Erythroblast (primary cell): ENCODE data around the gene ACOX2.

Source experiments
- DNase-seq, 2 experiments: peaks; one replicate each; lab custom pipeline; 2025; lab: John Stamatoyannopoulos, UW
- GATA1 ChIP-seq: IDR thresholded peaks from 2 replicates; pipeline ENCODE4 v1.6.1; 2011; ENCODE audit warnings: low read depth, mild to moderate bottlenecking, control low read depth, low read length, moderate library complexity
- POLR2A ChIP-seq: IDR thresholded peaks from 2 replicates; pipeline ENCODE4 v1.6.1; 2011; ENCODE audit warnings: mild to moderate bottlenecking, low read length

ACOX2 gene

DNA sequence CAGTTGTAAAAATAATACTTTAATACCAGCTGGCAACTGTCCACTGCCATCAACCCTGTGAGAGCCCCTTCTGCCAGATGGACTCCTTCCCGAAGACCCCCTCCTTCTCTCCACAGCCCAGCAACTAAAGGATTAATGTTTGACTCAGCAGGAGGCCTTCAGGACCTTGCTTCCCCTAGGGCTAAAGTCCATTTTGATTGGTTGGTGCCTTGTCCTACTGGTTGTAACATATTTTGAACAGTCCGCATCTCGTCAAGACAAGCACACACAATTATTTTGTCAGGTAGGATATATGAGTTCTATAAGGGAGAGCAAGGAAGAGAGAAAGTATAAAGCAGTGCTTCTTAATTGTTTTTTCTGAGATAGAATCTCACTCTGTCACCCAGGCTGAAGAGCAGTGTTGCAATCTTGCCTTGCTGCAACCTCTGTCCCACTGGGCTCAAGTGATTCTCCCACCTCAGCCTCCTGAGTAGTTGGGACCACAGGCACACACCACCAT is 18.6 kb downstream of the ACOX2 start:
- TF ChIP-seq POLR2A (no peak), GATA1 (no peak)
- DNase-seq, result peak in 1 of 2 experiments; percentile 8

DNA sequence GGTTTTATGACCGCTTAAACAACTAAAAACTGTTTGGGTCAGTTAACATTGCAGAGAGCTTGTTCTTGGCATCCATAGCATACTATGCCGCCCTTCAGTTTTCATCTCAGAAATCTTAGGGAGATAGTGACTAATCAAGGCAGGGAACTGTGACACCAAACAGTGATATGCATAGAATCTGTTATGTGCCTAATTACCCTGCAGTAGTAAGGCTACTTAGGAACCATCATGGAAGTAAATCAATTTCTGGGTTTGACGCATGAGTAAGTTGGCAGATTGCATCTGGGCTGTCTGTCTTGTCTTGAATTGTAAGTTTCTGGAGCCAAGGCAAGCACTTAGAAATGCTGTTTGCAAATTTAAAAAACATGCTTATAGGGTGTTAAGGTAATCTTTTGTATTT is 22.6 kb downstream of the ACOX2 start:
- no peak for DNase-seq
- no peak for TF ChIP-seq POLR2A
- no peak for TF ChIP-seq GATA1

DNA sequence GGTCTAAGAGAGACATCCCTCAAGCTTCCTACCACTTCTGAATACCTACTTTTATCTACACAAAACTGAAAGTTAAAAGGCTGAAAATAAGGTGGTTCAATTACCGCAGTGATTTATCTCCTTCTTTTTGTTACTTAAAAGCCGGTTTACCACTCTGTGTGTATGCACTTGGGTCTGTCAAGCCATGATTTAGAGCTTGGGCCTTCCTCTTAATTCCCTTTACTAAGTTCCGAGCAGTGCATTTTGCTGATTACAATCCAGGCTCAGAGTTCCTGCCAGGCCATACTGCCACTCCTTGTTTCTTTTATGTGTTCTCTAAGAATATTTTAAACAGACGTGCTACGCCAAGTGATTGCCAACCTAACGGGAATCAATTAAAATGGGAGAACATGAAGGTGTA is 28.6 kb downstream of the ACOX2 start:
- no peak for DNase-seq
- TF ChIP-seq GATA1, result no peak
- TF ChIP-seq POLR2A, result no peak

DNA sequence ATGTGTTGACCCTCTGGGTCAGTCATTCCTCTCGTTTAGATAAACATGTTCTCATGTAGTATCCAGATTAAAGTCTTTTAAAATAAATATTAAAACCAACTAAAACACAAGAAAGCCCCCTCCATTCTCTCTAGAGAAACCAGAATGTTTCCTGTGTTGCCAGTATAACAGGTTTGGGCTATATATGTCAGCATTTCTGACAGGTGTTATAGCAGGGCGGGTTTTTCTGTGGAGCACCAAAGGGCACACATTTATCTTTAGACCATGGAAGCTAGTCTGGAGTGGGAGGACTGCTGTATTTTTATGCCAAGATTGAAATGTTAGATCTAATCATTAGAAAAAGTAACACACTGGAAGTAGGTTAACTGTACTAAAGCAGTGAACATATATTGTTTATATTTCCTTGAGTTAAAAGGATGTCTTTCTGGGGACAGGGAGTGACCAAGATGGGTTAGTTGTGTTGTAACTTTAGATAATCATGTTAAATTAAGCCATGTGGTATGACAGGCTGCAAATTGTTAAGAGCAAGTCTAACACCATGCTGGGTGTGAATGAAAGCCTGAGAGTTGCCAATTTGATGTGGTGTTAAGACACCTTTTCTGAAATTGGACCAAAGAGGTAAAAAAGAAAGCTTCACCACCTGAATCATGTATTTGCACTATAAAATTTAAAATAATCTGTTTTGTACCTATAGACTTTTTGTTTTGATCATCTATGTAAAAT is 29.5 kb downstream of the ACOX2 start:
- no peak for TF ChIP-seq GATA1
- TF ChIP-seq POLR2A, result no peak
- no peak for DNase-seq

DNA sequence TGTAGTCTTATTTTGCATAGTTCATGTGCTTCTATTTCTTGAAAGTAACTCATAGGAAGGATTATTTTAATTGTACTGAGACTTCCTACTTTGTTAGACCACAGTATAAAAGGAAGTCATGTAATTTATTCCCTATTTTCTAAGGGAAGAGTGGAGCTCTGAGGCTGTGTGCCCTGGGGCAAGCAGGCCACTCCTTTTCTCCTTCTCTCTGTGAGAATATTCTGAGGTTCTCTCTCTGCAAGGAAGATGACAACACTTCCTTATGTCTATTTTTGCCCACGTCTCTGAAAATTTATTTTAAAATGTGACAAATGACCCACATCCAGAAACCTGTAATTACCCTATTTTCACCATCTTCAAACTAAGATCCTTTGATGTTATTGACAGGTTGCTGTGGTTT is 34.1 kb downstream of the ACOX2 start:
- no peak for TF ChIP-seq POLR2A
- TF ChIP-seq GATA1, result no peak
- no peak for DNase-seq

DNA sequence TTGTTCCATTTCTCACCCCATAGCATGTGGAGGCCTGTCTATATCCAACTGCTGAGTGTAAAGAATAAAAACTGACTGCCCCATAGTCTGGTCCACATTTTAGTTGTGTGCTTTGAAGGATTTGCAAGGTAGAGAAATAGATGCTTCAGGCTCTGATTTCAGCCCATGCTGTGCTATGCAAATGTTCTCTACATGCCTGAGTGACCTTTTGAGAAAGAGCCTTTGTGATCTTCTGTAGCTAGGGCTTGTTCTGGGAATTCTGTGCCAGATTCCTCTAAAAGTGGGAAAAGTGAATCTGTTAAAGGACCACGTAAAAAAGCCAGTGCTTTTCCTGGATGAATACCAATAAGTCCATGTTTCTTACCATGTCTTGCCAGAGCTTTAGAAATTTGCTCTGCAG is 39.9 kb downstream of the ACOX2 start:
- DNase-seq, result no peak
- TF ChIP-seq GATA1 (no peak), POLR2A (no peak)

DNA sequence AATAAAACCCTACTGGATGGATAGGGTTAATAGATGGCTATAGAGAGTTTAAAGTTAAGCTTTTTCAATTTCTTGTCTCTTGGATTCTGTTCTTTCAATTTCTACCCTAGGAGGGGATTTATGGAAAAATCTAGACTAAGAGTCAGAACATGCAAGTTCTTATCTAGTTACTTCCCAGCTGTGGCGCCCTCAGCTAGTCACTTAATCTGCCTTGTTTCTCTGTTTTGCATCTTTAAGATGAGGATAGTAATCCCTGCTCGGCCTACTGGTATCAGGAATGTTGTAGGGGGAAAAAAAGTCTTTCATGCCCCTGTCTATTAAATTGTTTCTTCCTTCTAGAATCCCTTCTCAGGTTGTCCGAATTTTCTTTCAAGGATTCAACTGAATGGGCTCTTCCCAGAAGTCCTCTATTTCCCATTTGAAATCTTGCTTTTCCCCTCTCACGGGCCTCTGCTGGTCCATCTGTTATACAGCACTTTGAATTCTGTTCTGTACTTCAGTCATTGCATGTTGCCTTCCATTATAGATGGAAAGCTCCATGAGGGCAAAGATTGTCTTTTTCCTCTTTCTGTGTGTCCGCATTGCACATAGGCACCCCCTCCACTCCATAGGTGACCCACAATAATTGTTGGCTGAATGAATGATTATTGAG is 40.7 kb downstream of the ACOX2 start:
- DNase-seq, result no peak
- TF ChIP-seq GATA1 (no peak), POLR2A (no peak)

DNA sequence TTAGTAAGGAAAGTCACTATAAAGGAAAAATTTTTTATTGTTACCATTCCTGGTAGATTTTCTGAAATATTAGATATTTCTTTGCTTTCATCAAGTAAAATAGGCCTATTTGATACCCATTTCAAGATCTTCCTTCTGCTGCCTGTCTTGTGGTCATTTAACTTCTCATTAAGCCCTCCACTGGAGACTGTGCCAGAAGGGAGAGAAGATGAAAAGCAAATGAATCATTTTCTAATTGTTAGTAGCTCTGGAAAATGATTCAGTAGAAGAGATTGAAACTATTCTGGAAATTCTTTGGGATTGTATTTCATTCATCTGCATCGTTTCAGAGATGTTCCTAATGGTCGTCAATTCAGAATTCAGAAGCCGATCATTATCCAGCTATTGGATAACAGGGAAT is 41.9 kb downstream of the ACOX2 start:
- no peak for DNase-seq
- TF ChIP-seq POLR2A, result no peak
- TF ChIP-seq GATA1, result no peak

DNA sequence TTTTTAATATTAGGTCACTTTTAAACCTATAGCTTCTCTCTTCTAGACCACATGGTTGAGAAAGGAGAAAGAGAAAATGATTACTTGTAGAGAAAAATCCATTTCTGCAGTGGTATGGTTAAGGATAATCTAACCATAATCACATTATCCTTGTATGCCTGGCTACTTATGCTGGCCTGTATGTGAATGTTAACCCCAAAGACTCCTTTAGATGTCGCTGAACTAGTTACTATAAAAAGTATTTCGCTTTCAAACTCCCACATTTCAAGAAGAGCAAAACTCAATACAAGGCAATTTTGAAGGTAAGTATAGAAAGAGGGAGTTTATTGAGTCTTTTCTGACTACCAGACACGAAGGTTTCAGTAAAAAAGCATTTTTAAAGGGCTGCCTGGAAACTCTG is 42.9 kb downstream of the ACOX2 start:
- TF ChIP-seq GATA1, result no peak
- DNase-seq, result no peak

DNA sequence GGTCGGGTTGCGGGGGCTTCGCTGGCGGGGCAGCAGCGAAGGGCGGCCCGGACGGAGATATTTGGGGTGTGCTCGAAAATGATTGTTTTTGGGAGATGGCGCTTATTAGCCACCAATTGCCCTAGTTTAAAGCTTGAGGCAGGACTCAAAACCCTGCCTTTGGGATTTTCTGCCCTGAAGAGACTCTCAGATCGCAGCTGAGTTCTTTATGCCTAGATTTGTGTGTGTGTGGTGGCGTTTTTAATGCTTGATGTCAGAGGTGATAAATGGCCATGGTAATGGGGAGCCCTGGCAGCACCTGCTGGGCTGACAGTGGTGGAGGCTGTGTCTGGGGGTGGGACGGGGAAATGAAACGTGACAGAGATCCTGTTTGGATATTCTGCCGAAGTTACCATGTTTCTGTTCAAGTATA is 44.5 kb downstream of the ACOX2 start:
- DNase-seq, result peak; percentile 47 to 62
- TF ChIP-seq GATA1, result no peak
- no peak for TF ChIP-seq POLR2A

DNA sequence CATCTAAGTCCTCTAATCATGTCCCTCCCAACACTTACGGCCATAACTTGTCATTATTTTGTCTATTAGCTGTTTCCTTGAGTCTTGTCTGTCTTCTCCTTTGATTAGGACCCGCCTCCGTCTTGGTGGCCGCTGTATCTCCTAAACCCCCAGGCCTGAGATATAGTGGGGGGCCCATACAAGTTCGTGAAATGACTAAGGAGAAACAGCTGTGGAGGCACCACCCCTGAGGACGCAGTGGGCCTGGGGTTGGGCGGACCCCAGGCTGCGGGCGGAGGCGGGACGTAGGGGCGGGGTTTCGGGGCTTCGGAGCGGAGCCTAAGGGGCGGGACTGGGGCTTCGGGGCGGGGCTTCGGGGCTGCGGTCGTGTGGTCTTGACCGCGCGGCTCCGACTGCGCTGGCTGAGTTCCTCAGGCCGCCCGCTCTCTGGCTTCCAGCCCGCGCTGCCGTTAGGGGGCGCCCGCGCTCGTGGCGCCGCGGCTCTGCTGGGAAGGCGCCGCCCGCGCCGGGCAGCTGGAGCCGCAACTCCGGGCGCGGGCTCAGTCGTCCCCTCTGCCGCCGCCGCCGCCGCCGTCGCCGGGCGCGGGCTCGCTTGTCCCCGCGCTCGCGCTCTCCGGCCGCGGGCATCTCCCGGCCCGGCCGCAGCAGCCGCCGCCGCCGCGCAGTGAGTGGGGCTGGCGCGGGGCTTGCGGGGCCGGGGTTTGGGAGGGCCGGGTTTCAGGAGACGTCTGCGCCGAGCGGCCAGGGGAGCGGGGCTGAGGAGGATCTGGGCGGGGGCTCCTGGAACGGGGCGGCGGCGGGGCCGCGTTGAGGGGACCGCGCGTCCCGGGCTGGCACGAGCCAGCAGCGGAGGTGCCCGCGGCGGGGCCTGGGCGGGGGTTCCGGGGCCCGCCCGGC is 45.2 kb downstream of the ACOX2 start, which contains the start of gene KCTD6:
Gene KCTD6 (plus strand): TSS at position 591 of the 897 bp plus-strand sequence. CDS start 6,660 bp downstream, outside the sequence.
- peak; percentile 23 for TF ChIP-seq POLR2A
- TF ChIP-seq GATA1, result no peak
- peak; percentile 96 to 98 for DNase-seq

DNA sequence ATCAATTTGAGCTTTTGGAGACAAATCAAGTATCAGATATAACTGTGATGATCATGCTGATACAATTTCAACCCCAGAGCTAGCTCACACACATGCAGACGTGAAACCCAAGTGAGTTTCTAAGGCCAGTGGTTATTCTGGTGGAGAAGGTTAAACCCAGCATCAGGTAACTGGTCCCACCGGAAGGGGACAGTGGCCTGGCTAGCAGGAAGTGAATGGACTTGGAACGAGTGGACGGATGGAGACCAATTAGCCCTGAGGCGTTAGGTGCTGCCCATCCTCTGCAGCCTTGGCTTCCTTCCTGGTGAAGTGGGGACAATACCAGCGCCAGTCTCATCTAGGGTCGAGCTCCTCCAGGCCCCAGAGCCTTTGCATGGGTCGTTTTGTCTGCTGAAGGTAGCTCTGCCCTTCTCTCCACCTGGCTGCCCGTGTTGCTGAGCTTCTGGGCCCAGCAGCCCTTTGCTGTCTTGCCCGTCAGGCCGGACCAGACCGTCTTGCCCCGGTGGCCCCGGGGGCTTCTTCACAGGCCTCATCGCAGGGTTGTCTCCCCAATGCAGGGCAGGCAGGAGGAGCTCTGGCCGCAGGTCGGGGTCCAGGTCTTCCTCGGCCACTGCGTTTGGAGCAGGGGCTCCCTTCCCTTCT is 46.0 kb downstream of the ACOX2 start:
- peak in 1 of 2 experiments; percentile 44 for DNase-seq
- TF ChIP-seq GATA1 (no peak), POLR2A (no peak)

DNA sequence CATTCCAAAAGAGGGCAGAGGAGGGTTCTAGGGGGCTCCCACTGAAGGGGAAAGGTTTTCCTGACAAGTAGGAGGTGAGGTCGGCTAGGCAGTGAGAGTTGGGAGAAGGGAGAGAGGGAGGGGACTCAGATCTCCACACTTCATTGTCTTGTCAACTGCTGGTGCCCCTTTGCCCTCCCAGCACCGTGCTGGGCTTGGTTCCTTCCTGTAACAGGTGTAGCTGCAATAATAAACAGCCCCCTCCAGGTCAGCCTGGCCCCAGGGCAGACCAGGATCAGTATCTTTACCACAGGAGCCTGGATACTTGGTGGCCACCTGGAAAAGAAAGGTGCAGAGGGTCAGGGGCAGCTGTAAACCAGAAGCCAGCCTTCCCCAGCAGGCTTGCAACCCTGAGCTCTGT is 48.0 kb downstream of the ACOX2 start:
- TF ChIP-seq GATA1 (no peak), POLR2A (no peak)
- DNase-seq, result no peak

DNA sequence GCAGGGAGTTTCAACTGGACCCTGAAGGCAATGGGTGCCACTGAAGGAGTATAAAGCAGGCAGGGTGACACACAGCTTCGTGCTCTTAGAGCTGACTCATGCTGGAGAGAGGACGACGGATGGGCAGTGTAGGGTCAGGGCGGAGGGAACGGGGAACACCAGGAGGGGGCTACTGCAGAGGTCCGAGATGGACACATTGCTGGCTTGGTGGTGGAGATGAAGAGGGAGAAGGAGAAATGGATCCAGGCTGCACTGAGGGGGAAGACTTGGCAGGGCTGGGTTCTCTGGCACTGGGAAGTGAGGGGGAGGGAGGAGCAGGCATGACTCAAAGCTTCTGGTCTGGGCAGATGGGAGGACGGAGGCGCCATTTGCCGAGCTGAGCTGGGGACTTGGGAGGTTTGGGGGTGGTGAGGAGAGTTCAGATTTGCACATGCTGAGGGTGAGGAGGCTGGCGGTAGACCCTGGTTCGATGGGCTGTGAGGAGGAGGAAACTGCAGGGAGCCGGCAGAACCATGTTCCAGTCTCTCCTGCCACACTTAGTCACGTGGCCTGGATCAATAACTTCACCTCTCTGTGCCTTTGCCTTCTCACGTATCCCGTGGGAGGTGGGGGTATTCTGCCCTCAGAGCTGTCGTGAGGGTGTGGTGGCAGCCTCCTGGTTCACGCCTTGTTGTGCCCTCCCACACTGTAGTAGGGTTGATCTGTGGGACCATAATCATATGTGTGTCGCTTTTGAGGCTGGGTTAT is 49.7 kb downstream of the ACOX2 start:
- TF ChIP-seq POLR2A (no peak), GATA1 (no peak)
- DNase-seq, result peak; percentile 11 to 46
